IPS-NIHi7 (cell line): ENCODE data around the gene RAD51C.
A peak's percentile ranks its signal among the peaks of the same experiment; 100 is the strongest.
"Not testable (repeated sequence)": the region's sequence is repeated elsewhere in the genome, so short reads cannot be mapped to it uniquely, and the experiment has no call there.

Experiments
- DNase-seq: peaks from one replicate; pipeline ENCODE4 v3.0.0; 2012; ENCODE audit warnings: mixed read lengths; ENCODE audit errors: extremely low spot score

RAD51C gene

DNA sequence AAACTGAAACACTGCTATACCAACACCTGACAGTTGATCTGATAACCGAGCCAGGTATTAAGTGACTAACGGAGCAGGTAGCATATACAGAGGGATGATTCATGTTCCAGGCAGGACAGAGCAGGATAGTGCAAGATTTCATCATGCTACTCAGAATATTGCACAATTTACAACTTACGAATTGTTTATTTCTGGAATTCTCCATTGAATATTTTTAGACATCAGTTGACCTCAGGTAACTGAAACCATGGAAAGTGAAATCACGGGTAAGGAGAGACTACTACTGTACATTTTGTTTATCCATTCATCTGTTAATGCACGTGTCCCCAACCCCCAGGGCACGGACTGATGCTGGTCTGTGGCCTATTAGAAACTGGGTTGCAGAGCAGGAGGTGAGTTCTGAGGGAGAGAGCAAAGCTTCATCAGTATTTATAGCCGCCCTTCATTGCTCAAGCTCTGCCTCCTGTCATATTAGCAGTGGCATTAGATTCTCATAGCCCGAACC lies 48.8 kb downstream of the RAD51C start:
- no peak for DNase-seq

DNA sequence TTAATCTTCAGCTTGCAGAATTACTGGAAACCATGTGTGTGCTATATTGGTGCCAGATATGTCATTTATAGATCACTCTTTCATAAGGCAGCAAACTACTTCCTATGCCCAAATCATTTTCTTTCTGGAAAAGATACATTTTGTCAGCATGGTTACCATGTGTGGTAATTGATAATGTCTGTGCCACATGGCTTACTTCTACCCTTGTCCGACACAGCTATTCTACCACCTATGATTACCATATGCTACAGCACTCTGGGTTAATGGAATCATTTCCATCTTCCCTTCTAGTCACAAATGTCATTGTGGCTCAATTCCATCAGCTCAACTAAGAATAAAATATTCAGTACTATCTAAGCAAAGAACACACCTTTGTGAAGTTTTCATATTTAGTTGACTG lies 55.3 kb downstream of the RAD51C start:
- no peak for DNase-seq

- DNase-seq = not testable (repeated sequence)
Observed at GRCh38 chr17:58749627-58750026, 57.2 kb downstream of the RAD51C start.

DNA sequence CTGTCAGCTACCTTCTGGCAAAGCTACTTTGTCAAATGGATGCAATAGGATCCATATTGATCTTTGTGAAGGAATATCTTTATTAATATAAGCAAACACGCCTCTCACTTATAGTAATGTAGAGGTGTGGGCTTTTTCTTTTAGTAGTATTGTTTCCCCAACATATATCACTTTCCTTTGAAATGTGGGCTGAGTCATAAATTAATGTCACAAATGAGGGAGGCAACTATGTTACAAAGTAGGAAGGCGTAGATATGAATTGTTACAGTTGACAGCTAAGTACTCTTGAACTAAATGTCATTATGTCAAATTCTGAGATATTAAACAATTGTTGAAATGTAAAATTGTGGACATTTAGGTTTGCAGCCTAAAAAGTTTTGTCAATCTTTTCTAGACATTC lies 60.6 kb downstream of the RAD51C start:
- DNase-seq = no peak

GRCh38 chr17:58755269-58755576 lies 62.8 kb downstream of the RAD51C start:
- no peak for DNase-seq

GRCh38 chr17:58755577-58756245 lies 63.3 kb downstream of the RAD51C start, which contains the start of gene PPM1E:
TSS of gene PPM1E (plus strand) at chr17:58755854.
- DNase-seq = peak; percentile 97

DNA sequence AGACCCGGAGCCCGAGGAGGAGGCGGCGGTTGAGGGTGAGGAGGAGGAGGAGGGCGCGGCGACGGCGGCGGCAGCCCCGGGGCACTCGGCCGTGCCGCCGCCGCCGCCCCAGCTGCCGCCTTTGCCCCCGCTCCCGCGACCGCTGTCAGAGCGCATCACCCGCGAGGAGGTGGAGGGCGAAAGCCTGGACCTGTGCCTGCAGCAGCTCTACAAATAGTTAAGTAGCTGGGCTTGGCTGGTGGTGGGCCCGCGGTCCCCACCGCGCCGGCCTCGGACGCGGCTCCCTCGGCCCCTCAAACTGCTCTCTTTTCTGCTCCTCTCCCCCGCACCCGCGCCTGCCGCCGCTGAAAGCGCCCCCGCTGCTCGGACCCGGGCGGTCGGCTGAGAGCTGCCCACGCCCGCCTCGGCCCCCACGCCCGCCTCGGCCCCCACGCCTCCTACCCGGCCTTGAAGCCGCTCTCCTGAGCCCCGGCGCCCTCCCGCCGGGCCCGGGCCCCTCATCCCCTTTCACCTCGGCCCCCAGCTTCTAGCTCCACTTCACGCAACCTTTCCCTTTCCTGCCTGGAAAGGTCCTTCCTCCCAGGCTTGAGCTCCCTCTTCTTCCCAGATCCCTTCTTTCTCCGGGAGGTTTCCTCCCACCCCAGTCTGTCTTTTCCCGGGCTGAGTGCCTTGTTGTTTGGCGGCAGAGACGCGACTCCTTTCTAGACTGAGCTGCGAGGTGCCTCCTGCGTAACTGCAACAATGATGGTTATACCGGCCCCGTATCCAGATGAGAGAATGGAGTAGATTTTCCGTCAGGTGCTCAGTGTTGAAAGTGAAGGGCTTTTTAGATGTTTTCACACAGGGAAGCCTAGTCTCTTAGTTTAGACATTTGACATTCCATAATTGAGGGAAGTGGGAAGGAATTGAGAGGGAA lies 64.1 kb downstream of the RAD51C start:
- DNase-seq = peak; percentile 32

GRCh38 chr17:58757162-58757613 lies 64.8 kb downstream of the RAD51C start:
- DNase-seq = no peak

- no peak for DNase-seq
Observed at GRCh38 chr17:58758890-58759289, 66.5 kb downstream of the RAD51C start.

DNA sequence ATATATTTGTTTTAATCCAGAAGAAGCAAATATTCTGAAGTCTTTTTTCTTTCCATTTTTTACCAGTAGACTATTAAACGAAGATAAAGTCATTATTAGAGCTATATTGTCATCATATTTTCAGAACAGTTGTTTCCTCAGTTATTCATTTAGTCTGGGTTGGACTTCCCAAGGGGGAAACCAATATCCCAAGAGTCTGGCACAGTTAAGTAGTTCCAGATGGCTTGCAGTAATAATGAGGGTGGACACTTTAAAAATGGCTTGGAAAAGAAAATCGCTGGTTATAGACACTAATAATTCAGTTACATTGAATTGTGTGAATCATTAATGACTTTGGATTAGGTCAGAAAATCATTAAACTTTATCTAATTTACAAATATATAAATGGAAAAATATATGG lies 67.1 kb downstream of the RAD51C start:
- no peak for DNase-seq

DNA sequence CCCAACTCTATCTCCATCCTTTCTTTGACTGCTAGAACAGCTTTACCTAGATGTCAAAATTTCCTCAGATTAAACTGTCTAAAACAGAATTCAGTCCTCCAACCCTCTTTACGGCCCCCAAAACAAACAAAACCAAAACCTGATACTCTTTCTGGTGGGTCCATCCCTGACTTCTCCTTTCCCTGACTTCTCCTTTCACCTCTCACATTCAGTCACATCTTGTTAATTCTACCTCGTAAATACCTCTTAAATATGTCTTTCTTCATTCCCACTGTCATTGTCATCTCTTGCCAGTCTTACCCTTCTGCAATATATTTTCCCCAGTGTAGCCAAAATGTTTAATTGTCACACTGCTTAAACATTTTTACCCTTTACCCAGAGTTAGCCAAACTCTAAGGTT lies 67.8 kb downstream of the RAD51C start:
- DNase-seq = no peak

DNA sequence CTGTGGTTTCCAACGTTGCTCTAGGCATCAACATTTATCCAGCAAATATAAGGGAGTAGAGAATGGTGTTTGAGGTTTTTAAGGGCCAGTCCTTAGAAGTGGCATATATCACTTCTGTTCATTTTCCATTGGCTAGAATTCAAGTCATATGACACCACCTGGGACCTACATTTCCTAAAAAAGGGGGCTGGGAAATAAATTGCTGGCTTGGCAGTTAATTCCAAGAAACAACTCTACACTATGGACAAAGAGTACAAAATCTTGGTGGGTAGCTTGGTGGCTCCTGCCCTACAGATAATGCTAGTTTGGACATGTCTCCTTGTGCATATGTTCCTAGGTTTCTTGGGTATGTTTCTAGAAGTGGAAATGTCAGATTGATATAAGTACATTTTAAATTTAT lies 70.9 kb downstream of the RAD51C start:
- DNase-seq = no peak

DNA sequence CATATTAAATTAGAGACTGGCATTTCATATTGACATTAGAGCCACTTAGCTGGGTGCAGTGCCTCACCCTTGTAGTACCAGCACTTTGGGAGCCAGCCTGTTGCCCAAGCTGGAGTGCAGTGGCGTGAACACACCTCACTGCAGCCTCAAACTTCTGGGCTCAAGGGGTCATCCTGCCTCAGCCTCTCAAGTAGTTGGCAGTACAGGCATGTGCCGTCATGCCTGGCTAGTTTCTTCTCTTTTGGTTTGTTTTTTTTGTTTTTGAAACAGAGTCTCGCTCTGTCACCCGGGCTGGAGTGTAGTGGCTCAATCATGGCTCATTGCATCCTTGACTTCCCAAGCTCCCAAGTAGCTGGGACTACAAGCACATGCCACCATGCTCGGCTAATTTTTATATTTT lies 72.0 kb downstream of the RAD51C start:
- DNase-seq = no peak

DNA sequence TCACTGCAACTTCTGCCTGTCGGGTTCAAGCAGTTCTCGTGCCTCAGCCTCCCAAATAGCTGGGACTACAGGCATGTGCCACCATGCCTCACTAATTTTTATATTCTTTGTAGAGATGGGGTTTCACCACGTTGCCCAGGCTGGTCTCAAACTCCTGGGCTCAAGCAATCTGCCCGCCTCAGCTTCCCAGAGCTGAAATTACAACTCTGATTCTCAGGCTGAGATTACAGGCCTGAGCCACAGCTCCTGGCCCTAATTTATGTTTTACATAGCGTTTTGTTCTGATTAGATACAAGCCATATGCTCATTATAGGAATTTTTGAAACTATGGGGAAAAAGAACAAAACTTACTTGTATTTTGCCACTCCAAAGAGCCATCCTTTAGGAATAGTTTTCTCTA lies 86.1 kb downstream of the RAD51C start:
- DNase-seq = not testable (repeated sequence)

GRCh38 chr17:58779446-58779845 lies 87.0 kb downstream of the RAD51C start:
- no peak for DNase-seq

- no peak for DNase-seq
Observed at GRCh38 chr17:58783380-58783779, 91.0 kb downstream of the RAD51C start.

DNA sequence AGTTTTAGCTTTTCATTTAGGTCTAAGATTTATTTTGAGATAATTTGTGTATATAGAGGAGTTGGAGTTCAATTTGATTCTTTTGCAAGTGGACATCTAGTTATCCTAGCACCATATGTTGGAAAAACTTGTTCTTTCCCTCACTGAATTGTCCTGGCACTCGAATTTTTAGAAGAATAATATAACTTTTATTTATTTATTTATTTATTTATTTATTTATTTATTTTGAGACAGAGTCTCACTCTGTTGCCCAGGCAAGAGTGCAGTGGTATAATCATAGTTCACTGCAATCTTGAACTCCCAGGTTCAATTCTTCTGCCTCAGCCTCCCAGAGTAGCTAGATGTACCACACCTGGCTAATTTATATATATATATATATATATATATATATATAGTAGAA lies 92.7 kb downstream of the RAD51C start:
- DNase-seq = no peak
